CD4-positive, alpha-beta T cell treated with Interleukin-12 subunit alpha and Interleukin-12 subunit beta, for 1 hour (primary cell): ENCODE measurements around the gene LEMD2.

ENCODE experiments used
- DNase-seq: peaks from one replicate; pipeline ENCODE4 v3.0.0-alpha.2; 2020

The LEMD2 gene

DNA sequence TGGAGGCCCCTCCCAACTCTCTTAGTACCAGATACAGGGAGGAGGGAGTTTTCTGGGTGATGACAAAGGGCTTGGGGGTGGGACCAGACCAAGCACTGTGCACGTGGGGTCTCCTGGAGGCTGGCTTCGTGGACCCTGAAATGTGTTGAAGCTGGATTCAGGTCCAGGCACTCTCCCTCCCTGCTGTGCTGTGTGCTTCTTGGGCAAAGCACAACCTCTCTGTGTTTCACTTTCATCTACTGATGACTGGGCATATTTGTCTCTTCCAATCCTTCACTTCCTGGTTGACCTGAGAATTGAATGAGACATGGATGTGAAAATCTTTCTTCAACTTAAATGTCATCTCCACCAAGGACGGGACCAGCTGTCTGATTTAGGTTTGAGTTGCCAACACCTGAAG is 29.4 kb upstream of the LEMD2 start:
- no peak for DNase-seq

DNA sequence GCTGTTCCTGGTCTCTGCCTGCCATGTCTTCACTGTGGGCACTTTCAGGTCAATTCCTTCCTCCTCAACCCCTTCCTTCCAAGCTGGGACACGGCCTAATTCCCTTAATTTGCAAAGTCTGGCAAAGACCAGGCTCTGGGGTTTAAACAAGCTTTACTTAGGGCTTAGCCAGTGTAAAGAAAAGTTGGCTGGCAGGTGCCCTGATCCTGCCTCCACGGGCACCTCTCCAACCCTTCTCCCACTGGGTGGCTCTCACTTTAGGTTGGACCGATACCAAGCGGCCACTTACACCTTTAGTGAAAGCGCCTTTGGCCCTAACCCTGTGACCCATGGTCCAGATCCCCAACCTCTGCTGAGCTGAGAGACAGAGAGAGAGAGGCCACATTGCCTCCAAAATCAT is 28.6 kb upstream of the LEMD2 start:
- no peak for DNase-seq

DNA sequence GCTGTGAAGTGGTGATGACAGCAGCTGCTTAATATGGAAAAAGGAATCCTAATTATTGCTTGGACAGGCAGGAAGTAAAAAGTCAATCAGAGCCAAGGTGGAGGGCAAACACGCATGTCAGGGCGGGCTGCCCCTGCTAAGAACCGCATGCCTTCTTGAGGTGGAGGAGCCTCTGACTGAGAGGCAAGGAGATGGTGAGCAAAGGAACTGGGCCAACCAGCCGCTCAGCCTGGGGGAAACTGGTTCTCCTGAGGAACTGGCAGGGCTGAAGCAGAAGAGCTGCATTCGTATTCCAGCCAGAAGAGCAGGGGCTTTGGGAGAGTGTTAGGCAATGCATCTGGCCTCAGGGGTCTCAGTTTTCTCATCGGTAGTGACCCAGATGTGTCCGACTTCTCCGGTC is 28.0 kb upstream of the LEMD2 start:
- DNase-seq = no peak

DNA sequence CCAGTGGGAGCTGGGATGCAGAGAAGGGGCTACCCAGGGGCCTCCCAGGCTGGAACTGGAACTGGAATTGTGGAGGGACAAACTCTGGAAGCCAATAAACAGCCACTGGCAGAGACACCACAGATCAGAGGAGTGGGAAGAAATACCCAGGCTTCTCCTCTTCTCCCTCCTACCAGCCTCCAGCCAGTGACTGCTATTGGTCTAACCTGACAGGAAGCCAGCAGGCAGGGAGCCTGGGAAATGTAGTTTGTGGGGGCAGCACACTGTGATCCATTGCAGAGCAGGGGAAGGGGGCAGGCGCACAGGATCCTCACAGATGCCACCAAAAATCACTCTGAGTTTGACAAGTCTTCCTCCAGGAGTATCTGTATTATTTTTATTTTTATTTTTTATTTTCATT is 26.9 kb upstream of the LEMD2 start:
- DNase-seq = peak; percentile 11

DNA sequence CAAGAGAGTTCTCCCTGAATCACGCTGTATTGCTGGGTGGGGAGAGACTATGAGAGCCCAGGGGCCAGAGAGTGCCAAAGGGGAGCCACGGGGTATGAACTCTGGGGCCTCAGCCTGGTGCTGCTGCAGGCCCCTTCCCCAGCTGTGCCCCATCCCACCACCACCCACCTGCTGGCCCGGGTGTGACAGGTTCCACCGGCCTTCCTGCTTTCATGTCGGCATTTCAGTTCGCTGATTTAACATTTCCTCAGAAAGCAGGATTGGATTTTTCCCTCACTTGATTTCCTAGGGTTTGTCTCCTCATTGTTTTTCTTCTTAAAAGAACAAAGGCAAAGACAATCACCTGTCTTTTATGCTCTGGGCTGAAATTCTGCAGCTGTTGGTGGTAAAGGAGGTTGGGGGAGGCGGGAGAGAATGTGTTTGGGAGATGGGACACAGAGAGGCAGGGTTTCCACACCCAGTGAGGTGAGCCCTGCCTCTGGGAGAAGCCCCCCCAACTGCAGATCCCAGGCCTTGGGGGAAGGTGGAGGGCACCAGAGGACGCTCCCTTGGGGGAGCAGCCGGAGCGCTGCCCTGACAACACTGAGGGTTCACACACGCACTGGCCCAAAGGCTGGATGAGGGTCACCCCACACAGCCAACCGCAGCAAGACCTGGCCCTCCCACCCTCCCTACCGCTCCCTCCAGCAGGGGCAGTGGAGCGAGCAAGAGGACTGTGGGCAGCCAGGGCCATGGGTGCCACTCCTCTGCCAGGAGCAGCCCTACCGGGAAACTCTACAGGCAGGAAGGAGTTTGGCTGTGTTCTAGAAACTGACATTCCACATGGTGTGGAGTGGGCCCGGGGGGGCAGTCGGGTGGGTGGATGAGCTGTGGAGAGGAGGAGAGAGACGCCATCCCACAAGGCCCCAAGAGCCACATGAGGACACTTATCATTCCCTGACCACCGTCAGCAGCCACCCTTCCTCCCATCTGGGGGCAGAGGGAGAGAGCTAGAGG is 25.4 kb upstream of the LEMD2 start:
- no peak for DNase-seq

DNA sequence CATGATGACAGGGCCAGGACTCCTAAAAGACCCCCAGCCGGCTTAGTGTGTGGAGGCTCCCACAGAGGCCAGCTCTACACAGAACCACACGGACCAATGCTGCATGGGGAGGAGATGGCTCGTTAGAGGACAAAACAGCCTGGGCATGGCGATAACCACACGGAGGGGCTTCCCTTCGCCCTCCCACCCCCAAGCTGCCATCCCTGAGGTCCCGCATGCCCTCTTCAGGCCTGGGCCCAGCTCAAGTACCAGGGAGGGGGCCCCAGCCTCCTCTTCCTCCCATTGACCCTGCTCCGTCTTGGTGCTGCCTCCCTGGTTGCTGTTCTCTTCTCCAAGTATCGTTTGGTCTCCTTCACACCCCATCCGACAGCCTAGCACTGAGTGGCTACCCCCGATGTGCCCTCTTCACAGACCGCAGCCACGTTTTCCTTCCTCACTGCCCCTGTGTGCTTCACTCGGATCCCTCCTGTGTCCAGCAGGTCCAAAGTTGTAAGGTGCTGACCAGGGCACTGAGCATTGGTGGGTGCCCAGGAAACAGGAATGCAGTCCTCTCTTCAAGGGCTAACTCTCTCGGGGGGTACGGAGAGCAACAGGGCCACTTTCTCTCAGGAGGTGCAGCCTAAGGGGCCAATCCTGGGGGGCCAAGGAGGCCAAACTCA is 24.4 kb upstream of the LEMD2 start:
- DNase-seq = no peak

DNA sequence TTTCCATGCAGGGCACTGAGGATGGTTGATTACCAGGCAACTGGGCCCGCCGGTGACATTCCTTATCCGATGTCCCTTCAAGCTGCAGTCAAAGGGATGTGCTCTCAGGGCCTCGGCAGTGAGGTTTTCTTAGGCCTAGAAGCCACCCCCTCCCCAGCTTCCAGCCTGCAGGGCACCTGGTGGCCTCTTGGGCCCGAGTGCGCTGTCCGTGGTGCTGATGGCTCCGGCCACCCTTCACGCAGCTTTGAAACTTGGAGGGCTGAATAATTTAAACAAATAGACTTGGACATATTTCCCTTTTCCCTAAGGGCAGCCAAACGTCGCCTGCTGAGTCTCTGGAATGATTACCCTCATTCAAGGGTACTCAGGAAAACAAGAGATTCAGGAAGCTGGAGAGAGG is 23.7 kb upstream of the LEMD2 start:
- DNase-seq = peak; percentile 6

DNA sequence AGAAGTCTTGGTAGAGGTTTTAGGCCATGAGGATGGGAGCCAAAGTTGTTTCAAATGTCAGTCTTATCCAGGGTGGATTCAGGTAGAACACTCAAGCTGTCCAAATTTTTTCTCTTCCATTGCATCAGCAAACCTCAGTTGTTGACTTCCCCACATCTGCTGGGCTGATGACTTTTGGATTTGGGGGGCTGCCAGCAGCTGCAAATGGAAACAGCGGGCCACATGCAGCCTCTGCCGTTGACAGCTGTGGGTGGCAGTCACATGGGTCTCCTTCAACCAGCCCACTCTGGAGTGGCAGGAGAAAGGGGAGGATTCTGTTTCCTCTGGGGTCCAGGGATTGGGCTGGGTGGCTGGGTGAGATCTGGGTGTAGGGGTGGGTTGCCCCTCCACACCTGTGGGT is 20.7 kb upstream of the LEMD2 start:
- DNase-seq = no peak

DNA sequence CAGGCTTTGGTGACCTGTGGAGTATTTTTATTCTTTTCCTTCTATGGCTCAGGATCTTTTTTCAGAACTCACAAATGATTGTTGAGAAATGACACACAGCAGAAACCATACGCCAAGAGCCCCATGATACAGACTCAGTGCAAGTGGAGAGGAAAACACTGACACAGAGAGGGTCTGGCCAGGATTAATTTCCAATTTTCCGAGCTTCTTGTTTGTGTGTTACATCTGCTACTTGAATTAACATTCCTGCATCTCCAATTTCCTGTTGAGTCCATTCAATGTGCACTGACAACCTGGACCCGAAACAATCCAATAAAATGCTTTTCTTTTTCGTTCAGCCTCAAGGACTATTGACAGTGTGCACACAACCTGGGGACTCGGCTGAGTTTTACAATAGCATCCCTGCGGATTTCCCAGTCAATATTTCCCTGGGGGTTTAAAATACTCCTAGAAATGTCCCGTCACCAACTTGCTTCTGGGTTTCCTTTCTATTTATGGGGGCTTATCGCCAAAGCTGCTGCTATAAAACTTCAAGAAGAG is 19.8 kb upstream of the LEMD2 start:
- no peak for DNase-seq

DNA sequence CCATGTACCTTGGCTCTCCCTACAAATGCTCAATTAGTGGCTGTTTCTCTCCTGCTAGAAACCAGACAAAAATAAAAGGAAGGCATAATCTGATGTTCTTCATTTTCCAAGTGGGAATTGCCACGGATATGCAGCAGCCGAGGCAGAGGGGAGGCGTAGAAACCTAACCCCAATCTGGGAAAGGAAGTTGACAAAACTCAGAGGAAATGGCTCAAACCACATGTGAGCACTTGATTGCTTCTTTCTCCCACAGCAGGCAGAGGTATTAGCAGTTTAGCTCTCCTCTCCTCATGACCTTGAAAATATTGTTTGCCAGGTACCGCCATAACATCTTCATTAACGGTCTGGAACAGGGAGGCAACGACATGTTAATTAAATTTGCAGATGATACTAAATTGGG is 18.7 kb upstream of the LEMD2 start:
- DNase-seq = peak; percentile 7

DNA sequence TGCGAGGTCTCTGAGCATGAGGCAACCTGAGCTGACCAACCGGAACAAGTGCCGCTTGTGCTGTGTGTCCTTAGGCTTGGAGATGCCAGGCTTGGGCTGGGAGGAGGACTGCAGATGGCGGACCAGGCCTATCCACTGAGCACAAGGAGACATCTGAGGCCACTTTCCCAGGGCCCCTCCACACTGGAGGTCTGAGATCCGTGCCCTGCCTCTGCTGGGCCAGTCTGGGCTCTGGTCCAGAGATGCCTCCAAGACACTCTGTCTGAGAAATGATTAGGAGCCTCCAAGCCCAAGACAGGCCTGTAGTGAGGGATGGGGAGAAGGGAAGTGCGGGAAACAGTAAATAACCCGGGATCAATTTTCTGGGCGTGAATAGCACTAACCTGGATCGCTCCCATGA is 17.9 kb upstream of the LEMD2 start:
- DNase-seq = no peak

DNA sequence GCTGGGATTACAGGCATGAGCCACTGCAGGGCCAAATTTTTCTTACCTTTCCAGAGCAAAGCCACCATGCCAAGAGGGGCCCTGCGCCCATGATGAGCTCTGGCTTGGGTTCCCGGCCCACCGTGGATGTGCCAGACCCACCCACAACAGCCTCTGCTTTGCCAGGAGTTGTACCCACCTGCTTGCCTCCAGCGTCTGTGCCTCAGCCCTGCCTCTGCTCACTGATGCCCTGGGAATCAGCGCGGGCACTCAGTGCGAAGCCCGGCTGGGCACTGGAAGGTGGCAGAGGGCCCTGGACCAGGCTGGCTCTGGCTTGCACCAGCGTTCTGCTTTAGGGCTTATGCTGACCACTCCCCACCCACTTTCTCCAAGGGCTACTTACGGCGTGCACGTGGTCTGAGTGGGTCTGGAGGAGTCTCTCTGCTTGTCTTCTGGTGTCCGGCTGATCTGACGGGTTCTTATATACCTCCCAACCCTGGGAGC is 14.7 kb upstream of the LEMD2 start, which contains the start of gene MLN:
TSS of gene MLN (minus strand) at position 433 of the 483 bp plus-strand sequence. CDS start 2,840 bp downstream, outside the sequence.
- DNase-seq = no peak

DNA sequence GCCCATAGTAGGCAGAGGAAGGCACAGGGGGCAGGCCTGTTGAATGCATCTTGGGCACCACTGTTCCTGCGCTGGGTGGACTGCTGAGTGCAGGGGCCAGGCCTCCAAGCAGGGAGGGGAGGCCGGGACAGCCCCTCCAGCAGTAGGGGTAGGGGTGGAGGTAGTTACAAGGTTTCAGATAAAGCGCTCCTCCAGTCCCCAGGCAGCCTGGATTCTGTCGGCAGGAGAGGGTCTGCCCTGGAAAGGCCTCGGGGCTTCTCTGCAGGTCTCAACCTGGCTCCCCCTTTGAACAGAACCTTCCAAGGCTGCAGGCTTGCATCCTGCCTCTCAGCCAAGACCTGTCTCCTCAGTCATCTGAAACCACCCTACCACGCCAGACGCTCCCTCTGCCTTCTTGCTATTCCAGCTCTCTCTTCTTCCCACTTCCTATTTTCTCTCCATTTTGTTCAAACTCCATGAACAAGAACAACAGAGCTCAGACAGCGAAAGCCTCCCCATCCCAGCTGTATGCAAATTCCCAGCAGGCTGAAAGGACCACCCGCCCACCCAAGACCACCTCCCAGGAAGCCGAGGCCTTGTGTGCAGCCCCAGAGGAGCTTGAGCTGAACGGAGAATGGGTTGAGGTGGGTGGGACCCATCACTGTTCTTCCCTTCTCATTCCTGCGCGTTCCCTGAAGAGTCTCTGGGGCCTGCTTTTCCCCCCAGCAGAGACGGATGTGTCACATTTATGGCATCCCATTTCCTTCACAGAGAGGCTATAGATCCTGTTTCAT is 13.4 kb upstream of the LEMD2 start:
- no peak for DNase-seq

DNA sequence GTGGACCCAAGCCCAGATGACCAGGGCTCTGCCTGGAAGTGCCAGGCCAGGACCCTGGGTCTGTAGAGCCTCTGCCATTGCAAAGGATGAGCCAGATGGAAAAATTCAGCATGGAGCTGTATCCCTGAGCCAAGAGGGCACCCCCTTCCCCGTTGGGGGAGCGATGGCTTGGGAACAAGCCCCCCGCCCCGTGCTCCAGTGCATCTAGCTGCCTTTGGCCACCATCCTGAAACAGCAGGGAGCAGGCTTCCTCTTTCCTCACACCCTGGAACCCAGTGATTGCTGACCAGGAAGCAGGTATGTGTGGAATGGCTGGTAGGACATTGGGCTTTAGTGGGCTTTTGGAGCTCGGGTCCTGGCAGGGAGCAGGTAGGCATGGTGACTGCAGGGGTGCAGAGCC is 12.7 kb upstream of the LEMD2 start:
- DNase-seq = no peak

DNA sequence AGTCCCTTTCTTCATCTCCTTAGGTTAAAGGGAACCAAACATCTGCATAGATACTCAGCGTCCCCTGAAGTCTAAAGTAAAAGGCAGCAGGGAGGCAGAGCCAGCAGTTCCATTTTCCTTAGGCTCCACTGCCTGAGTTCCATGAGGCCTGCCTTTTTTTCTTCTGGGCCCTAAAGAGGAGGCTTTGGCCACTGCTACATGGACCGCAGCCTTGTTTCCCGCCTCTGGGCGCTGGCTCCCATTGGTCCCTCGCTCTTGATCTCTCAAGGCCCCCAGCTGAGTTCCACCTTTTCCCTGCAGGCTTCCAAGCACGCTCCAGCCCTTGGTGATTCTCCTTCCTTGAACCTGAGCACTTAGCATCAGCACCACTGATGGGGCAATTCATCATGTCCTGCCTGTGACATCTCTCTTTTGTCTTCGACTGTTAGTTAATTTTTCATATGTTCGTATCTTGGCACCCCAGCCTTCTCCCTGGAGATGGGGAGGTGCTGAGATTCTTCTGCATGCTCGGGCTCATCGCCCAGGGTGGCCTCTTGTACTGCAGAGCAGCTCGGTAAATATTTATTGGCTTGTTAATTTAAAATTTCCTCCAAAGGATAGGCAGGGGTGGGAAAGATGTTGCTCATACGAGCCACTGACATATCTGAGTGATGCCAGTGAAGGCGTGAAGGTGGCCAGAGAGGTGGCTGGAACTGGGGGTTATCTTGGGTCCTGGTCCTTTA is 11.5 kb upstream of the LEMD2 start:
- DNase-seq = no peak

DNA sequence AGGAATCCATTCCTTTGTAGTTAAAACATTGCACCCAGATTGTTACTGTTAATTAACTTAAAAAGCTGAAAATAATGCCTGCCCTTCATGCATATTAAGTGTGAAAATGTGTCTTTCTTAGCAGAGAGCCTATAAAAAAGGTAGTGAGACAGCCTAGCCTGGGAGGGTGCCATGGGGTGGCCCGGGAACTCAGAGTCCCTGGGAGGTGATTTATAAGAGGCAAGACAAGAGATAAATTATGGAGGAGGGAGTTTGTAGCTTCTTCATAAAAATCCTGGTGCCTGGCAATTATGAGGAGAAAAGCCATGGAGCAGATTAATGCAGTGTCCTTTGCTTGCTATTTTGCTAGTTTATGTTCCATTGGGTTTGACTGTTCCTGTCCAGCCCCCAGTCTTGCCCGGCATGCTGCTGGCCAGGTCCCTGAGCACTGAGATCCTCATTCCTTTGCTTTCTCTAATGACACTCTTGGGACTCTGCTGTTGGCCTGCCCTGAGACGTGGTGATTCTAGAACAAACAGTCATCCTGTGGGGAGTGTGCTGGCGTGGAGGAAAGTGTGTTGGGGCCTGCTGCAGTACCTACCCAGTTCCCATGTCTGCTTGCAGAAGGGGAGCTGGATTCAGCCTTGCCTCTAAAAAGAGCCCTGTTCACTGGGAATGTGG is 10.7 kb upstream of the LEMD2 start:
- DNase-seq = no peak

DNA sequence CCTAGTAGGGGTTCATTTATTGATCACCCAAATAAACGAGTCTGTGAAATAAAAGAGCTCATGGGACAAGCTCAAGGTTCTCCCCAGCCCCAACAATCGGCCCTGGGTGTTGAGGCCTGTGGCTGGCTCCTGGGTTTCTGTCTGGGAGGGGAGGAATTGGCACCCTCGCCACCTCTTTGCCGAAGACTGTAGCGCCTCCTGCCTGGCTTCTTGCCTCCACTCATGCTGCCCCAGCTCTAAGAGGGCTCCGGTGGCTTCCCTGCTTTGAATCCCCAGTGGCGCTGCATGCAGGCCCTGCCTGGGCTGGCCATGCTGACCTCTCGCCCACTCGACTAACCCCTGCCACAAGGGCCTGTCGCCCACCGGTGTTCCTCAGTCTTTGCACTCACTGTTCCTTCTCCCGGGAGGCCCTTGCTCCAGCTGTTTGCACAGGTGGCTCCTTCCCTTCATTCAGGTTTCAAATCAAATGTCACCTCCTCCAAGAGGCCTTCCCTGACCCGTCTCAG is 9.5 kb upstream of the LEMD2 start:
- no peak for DNase-seq

DNA sequence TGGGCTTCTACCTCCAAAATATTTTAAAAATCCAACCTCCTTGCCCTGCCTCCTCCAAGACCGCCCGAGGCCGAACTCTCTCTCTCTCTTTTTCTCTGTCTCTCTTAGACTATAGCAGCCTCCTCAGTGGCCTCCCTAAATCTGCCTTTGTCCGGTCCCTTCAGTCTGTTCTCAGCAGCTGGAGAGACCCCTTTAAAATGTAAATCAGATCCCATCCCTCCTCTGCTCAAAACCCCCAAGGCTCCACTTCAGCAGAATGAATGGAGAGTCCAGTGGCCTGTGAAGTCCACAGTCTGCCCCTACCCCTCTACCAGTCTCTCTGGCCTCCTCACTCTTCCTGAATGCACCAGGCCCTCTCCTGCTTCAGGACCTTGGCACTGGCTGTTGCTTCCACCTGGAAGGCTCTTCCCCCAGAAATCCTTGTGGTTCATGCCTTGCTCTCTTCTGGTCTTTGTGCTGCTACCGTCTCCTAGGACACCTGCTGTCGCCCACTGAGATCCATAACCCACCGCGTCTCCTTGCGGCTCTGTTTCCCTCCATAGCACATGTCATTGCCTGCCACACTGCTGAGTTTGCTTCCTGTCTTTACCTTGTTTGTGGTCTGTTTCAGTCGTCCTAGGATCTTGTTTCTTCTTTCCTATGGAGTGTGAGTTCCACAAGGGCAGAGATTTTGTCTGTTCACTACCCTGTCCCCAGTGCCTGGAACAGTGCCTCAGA is 8.9 kb upstream of the LEMD2 start:
- no peak for DNase-seq

DNA sequence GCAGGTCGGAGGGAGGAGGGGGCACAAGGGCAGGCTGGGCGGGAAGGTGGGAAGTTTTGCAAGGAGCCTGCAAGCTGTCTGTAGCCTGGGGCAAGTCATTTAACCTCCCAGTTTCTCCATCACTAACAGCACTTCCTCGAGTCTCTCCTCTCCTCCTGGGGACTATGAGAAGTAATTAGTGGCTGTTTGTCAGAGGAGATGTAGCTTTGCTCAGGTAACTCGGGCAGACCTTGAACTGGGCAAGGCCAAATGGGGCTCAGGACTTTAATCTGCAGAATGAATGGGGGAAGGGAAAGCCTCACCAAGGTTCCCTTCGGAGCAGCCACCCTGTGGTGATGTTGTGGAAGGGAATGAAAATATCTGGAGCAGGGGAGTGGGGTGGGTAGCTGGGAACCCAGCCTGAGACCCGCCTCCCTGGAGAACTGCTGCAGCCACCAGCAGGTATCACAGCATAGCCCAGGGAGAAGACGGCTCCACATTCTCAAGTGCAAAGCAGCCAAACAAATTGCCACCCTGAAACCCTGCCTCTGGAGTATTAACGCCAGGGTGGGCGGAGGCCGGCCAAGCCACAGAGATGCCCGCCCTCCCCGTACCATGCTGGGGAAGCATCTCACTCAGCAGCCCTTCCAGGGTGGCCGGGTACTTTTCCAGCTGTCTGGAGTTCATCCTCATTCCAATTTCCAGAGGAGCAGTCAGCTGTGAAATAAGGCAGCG is 6.1 kb upstream of the LEMD2 start:
- DNase-seq = no peak

DNA sequence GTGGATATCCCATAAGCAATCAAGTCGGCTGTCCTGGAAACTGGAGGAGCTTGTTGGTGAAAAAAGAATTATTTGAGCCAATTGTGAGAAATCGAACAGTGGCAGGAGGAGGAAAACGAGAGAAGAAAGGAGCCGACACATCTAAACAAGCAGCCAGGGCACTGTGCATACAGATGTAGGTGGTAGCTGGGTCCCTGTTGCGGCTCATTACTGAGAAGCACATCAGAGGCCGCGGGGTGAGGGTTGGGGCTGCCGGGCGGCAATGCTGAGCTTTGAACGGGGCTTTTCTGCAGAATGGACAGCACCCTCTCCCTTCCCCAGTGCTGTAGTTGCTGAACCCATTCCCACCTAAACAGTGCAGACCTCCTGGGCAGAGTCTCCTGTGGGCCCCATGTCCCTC is 4.1 kb upstream of the LEMD2 start:
- DNase-seq = no peak
